Parathyroid adenoma (tissue), 2 donors: Measurements from ENCODE around the gene CALHM1.

ENCODE experiments used
- H2AFZ ChIP-seq: fragments of 300-600 bp; sonication (generic); one replicate; pipeline ENCODE4 v1.7.0; 2017; ENCODE audit warnings: antibody characterized with exemption, mild to moderate bottlenecking
- H3K27ac ChIP-seq: fragments of 300-600 bp; sonication (generic); one replicate; pipeline ENCODE4 v1.7.0; 2017
- H3K27me3 ChIP-seq: fragments of 300-600 bp; sonication (generic); one replicate; pipeline ENCODE4 v1.7.0; 2017; ENCODE audit warnings: low read length; ENCODE audit not compliant: control insufficient read depth, insufficient read depth
- H3K36me3 ChIP-seq: fragments of 300-600 bp; sonication (generic); one replicate; pipeline ENCODE4 v1.7.0; 2017; ENCODE audit warnings: low read length; ENCODE audit not compliant: control insufficient read depth, insufficient read depth
- H3K4me1 ChIP-seq: fragments of 300-600 bp; sonication (generic); one replicate; pipeline ENCODE4 v1.7.0; 2017; ENCODE audit warnings: control low read depth
- H3K4me2 ChIP-seq: fragments of 300-600 bp; sonication (generic); one replicate; pipeline ENCODE4 v1.7.0; 2017; ENCODE audit warnings: low read length
- H3K4me3 ChIP-seq: fragments of 300-600 bp; sonication (generic); one replicate; pipeline ENCODE4 v1.7.0; 2017; ENCODE audit warnings: low read depth, low read length
- H3K79me2 ChIP-seq: fragments of 300-600 bp; sonication (generic); one replicate; pipeline ENCODE4 v1.7.0; 2017; ENCODE audit warnings: control low read depth
- H3K9ac ChIP-seq: fragments of 300-600 bp; sonication (generic); one replicate; pipeline ENCODE4 v1.7.0; 2017; ENCODE audit warnings: mild to moderate bottlenecking
- H3K9me3 ChIP-seq: fragments of 300-600 bp; sonication (generic); one replicate; pipeline ENCODE4 v1.7.0; 2017; ENCODE audit warnings: low read length; ENCODE audit not compliant: control insufficient read depth
- CTCF ChIP-seq: fragments of 300-600 bp; sonication (generic); IDR thresholded peaks from one replicate; pipeline ENCODE4 v1.7.0; 2017; ENCODE audit warnings: antibody characterized with exemption, mild to moderate bottlenecking
- donor health status: primary hyperparathyroidism.

Gene CALHM1

GRCh38 chr10:103478671-103479070 is 20.0 kb upstream of the CALHM1 start:
- Histone ChIP-seq H3K4me3 (no peak overlapping the region), H3K27ac (no peak overlapping the region), H3K4me2 (no peak overlapping the region), H3K9me3 (no peaks in the 10 kb centered on the region), H3K9ac (no peak overlapping the region), H3K79me2 (no peaks in the 10 kb centered on the region), H2AFZ (no peak overlapping the region), H3K27me3 (no peaks in the 10 kb centered on the region), H3K36me3 (no peaks in the 10 kb centered on the region), H3K4me1 (no peaks in the 10 kb centered on the region)
- no peak for TF ChIP-seq CTCF

GRCh38 chr10:103476046-103476768 is 17.5 kb upstream of the CALHM1 start:
- Histone ChIP-seq H3K4me1 (no peaks in the 10 kb centered on the region), H3K27me3 (no peaks in the 10 kb centered on the region), H3K9me3 (no peaks in the 10 kb centered on the region), H3K4me2 (no peak overlapping the region), H2AFZ (no peak overlapping the region), H3K9ac (no peak overlapping the region), H3K4me3 (no peak overlapping the region), H3K36me3 (no peaks in the 10 kb centered on the region), H3K79me2 (no peaks in the 10 kb centered on the region), H3K27ac (no peak overlapping the region)
- no peak for TF ChIP-seq CTCF

GRCh38 chr10:103475437-103475836 is 16.7 kb upstream of the CALHM1 start:
- no peaks in the 10 kb centered on the region for H3K36me3 ChIP-seq
- H3K27ac ChIP-seq: no peak overlapping the region
- no peaks in the 10 kb centered on the region for H3K79me2 ChIP-seq
- no peak overlapping the region for H3K4me2 ChIP-seq
- TF ChIP-seq CTCF: no peak
- no peaks in the 10 kb centered on the region for H3K9me3 ChIP-seq
- H3K9ac ChIP-seq: no peak overlapping the region
- no peak overlapping the region for H2AFZ ChIP-seq
- no peaks in the 10 kb centered on the region for H3K4me1 ChIP-seq
- H3K27me3 ChIP-seq: no peaks in the 10 kb centered on the region
- H3K4me3 ChIP-seq: no peak overlapping the region

GRCh38 chr10:103474077-103474476 is 15.4 kb upstream of the CALHM1 start:
- H3K27ac ChIP-seq: no peak overlapping the region
- H3K9ac ChIP-seq: no peak overlapping the region
- H2AFZ ChIP-seq: no peak overlapping the region
- no peak overlapping the region for H3K4me2 ChIP-seq
- no peak for TF ChIP-seq CTCF
- no peaks in the 10 kb centered on the region for H3K9me3 ChIP-seq
- no peak overlapping the region for H3K4me3 ChIP-seq
- H3K4me1 ChIP-seq: no peaks in the 10 kb centered on the region
- no peaks in the 10 kb centered on the region for H3K79me2 ChIP-seq
- H3K36me3 ChIP-seq: no peaks in the 10 kb centered on the region
- H3K27me3 ChIP-seq: no peaks in the 10 kb centered on the region

GRCh38 chr10:103473261-103473671 is 14.6 kb upstream of the CALHM1 start:
- H3K9ac ChIP-seq: no peak overlapping the region

More at GRCh38 chr10:103473261-103473671, 14.6 kb upstream of the CALHM1 start:
- Histone ChIP-seq H2AFZ (no peak overlapping the region), H3K9me3 (no peaks in the 10 kb centered on the region), H3K4me3 (no peak overlapping the region), H3K4me2 (no peak overlapping the region), H3K79me2 (no peaks in the 10 kb centered on the region), H3K27me3 (no peaks in the 10 kb centered on the region), H3K4me1 (no peaks in the 10 kb centered on the region), H3K27ac (no peak overlapping the region), H3K36me3 (no peaks in the 10 kb centered on the region)
- TF ChIP-seq CTCF: no peak
